Liver (tissue), 9 donors: ENCODE results near the gene TNFRSF8. TPM values are rescaled to one million over a fixed set of nuclear protein-coding genes. Genes with fewer than 3 reads are reported as not detected.

Experiments
- DNase-seq: peaks from one replicate; pipeline ENCODE4 v3.0.0-alpha.2; 2017; ENCODE audit warnings: low spot score
- H3K27ac ChIP-seq, 2 donors: one replicate each; pipeline ENCODE4 v1.7.0; 2013; ENCODE audit warnings: inconsistent platforms in 2 of 2, low read length in 2 of 2, control low read depth in 1 of 2, low read depth in 1 of 2, mild to moderate bottlenecking in 1 of 2
- H3K27me3 ChIP-seq, 4 donors: one replicate each; pipeline versions ENCODE4 v1.6.1 to v1.7.0; 2013; ENCODE audit warnings: low read length in 3 of 4, inconsistent platforms in 1 of 4, mild to moderate bottlenecking in 1 of 4, moderate library complexity in 1 of 4; ENCODE audit not compliant: control insufficient read depth in 4 of 4, insufficient read depth in 4 of 4
- H3K36me3 ChIP-seq, 4 donors: one replicate each; pipeline versions ENCODE4 v1.6.1 to v1.7.0; 2013; ENCODE audit warnings: low read length in 3 of 4, mild to moderate bottlenecking in 3 of 4, low read depth in 1 of 4, moderate library complexity in 1 of 4; ENCODE audit not compliant: control insufficient read depth in 4 of 4, insufficient read depth in 3 of 4
- H3K4me1 ChIP-seq, 4 donors: one replicate each; pipeline versions ENCODE4 v1.6.1 to v1.7.0; 2013; ENCODE audit warnings: low read length in 3 of 4, mild to moderate bottlenecking in 3 of 4, moderate library complexity in 1 of 4; ENCODE audit not compliant: control insufficient read depth in 4 of 4, insufficient read depth in 4 of 4
- H3K4me3 ChIP-seq, 3 donors: one replicate each; pipeline versions ENCODE4 v1.6.1 to v1.7.0; 2013; ENCODE audit warnings: low read length in 3 of 3, control low read depth in 1 of 3, low read depth in 1 of 3, mild to moderate bottlenecking in 1 of 3
- H3K9ac ChIP-seq, 2 donors: one replicate each; pipeline ENCODE4 v1.7.0; 2013; ENCODE audit warnings: low read length in 2 of 2, mild to moderate bottlenecking in 2 of 2, moderate library complexity in 2 of 2, control low read depth in 1 of 2, low read depth in 1 of 2
- H3K9me3 ChIP-seq, 4 donors: one replicate each; pipeline versions ENCODE4 v1.6.1 to v1.7.0; 2013; ENCODE audit warnings: low read length in 3 of 4; ENCODE audit not compliant: control insufficient read depth in 4 of 4
- CTCF ChIP-seq: fragments of 150-350 bp; IDR thresholded peaks from 2 replicates; pipeline ENCODE4 v1.5.1; 2017; ENCODE audit warnings: improper control_type of control experiment, low read depth, low read length; ENCODE audit not compliant: missing input control
- EGR1 ChIP-seq, 2 donors: IDR thresholded peaks; 2 replicates each; pipeline ENCODE4 v1.6.1; 2016 to 2018; ENCODE audit warnings: antibody characterized with exemption in 2 of 2, low read depth in 2 of 2
- FOXA1 ChIP-seq: IDR thresholded peaks from 2 replicates; pipeline ENCODE4 v1.6.1; 2016; ENCODE audit warnings: antibody characterized with exemption
- FOXA2 ChIP-seq: IDR thresholded peaks from 2 replicates; pipeline ENCODE4 v1.6.1; 2016; ENCODE audit warnings: antibody characterized with exemption
- HNF4A ChIP-seq, 2 donors: conservative IDR thresholded peaks; 2 replicates each; pipeline ENCODE4 v1.6.1; 2016; ENCODE audit warnings: antibody characterized with exemption in 2 of 2, mild to moderate bottlenecking in 2 of 2
- HNF4G ChIP-seq: IDR thresholded peaks from 2 replicates; pipeline ENCODE4 v1.6.1; 2016; ENCODE audit warnings: antibody characterized with exemption
- JUND ChIP-seq, 2 donors: IDR thresholded peaks; 2 replicates each; pipeline ENCODE4 v1.6.1; 2016; ENCODE audit warnings: antibody characterized with exemption in 2 of 2
- NR2F2 ChIP-seq: IDR thresholded peaks from 2 replicates; pipeline ENCODE4 v1.6.1; 2016; ENCODE audit warnings: antibody characterized with exemption
- RXRA ChIP-seq, 2 donors: IDR thresholded peaks; 2 replicates each; pipeline ENCODE4 v1.6.1; 2017 to 2018; ENCODE audit warnings: antibody characterized with exemption in 2 of 2, mild to moderate bottlenecking in 1 of 2
- SP1 ChIP-seq: IDR thresholded peaks from 2 replicates; pipeline ENCODE4 v1.6.1; 2018; ENCODE audit warnings: antibody characterized with exemption, mild to moderate bottlenecking
- YY1 ChIP-seq: IDR thresholded peaks from 2 replicates; pipeline ENCODE4 v1.6.1; 2016; ENCODE audit warnings: antibody characterized with exemption, mild to moderate bottlenecking
- WGBS: extraction: QIAGEN DNeasy Blood & Tissue Kit; methylation state at CpG from one replicate; pipeline ENCODE4 v1.1.7; 2013; 5-methylcytosine and 5-hydroxymethylcytosine counted together
- polyA plus RNA-seq, 2 donors: library from polyadenylated mRNA; stranded (reverse) in 1 of 2; unstranded in 1 of 2; fragments of 200-250 nt in 1 of 2; fragments of >200 nt in 1 of 2; fragmentation: Nextera tagmentation in 1 of 2; extraction: Ambion mirVana in 1 of 2; gene quantifications; one replicate each; pipeline versions ENCODE4 v1.2.1 to v1.2.3, GENCODE V29; 2013 to 2015
- total RNA-seq, 2 donors: library from RNA; depleted of rRNA; stranded (reverse); fragments of >200 nt; gene quantifications; one replicate each; pipeline ENCODE4 v1.2.3, GENCODE V29; 2014
- TF ChIP-seq, protein P1 (sequence below): IDR thresholded peaks from 2 replicates; pipeline ENCODE4 v1.6.1; 2016; ENCODE audit warnings: antibody characterized with exemption
- TF ChIP-seq, protein P2 (sequence below): IDR thresholded peaks from 2 replicates; pipeline ENCODE4 v1.6.1; 2016; ENCODE audit warnings: antibody characterized with exemption
- donor health status: healthy.
- donor health status: healthy.
- donor health status: healthy.
- donor health status: healthy.
- donor health status: healthy.

TNFRSF8 gene
- total and polyA plus RNA-seq, 4 donors = 0.08 to 0.19 (median 0.12) TPM

- no peak overlapping the region for H3K4me3 ChIP-seq
- H3K9ac ChIP-seq = no peak overlapping the region
- peaks cover 0 to 7% (median 3%) of the 10 kb centered on the region in 4 donors for H3K27me3 ChIP-seq
- peaks cover 0 to 3% (median 0%) of the 10 kb centered on the region in 4 donors for H3K4me1 ChIP-seq
- WGBS = 73% methylated on average over 3 of the region's 3 CpGs
- H3K36me3 ChIP-seq = no peaks in the 10 kb centered on the region
- H3K9me3 ChIP-seq = no peaks in the 10 kb centered on the region
- TF ChIP-seq SP1 (no peak), FOXA2 (no peak), CTCF (no peak), YY1 (no peak)
- no peak overlapping the region for H3K27ac ChIP-seq
- DNase-seq = no peak
These were observed 3.9 kb upstream of the TNFRSF8 start for GRCh38 chr1:12059226-12059625.

- TF ChIP-seq, protein P1, sequence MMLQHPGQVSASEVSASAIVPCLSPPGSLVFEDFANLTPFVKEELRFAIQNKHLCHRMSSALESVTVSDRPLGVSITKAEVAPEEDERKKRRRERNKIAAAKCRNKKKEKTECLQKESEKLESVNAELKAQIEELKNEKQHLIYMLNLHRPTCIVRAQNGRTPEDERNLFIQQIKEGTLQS = no peak
- TF ChIP-seq, protein P2, sequence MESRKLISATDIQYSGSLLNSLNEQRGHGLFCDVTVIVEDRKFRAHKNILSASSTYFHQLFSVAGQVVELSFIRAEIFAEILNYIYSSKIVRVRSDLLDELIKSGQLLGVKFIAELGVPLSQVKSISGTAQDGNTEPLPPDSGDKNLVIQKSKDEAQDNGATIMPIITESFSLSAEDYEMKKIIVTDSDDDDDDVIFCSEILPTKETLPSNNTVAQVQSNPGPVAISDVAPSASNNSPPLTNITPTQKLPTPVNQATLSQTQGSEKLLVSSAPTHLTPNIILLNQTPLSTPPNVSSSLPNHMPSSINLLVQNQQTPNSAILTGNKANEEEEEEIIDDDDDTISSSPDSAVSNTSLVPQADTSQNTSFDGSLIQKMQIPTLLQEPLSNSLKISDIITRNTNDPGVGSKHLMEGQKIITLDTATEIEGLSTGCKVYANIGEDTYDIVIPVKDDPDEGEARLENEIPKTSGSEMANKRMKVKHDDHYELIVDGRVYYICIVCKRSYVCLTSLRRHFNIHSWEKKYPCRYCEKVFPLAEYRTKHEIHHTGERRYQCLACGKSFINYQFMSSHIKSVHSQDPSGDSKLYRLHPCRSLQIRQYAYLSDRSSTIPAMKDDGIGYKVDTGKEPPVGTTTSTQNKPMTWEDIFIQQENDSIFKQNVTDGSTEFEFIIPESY = no peak
- TF ChIP-seq JUND (IDR thresholded peaks at IDR 0.05) = no peak
- no peak for TF ChIP-seq FOXA1
- no peak for TF ChIP-seq NR2F2
- TF ChIP-seq HNF4G = no peak
- TF ChIP-seq EGR1 (IDR thresholded peaks at IDR 0.05; ENCODE audit: low read depth in 2 of 2) = no peak
- Histone ChIP-seq H3K9me3 (no peaks in the 10 kb centered on the region), H3K27me3 (peaks cover 0 to 11% (median 6%) of the 10 kb centered on the region in 4 donors), H3K27ac (no peak overlapping the region), H3K9ac (no peak overlapping the region), H3K4me3 (no peak overlapping the region), H3K36me3 (no peaks in the 10 kb centered on the region), H3K4me1 (peaks cover 0 to 3% (median 0%) of the 10 kb centered on the region in 4 donors)
- 51% methylated on average over 7 of the region's 7 CpGs for WGBS
- DNase-seq = no peak
These were observed 3.2 kb upstream of the TNFRSF8 start for GRCh38 chr1:12059722-12060464.

DNA sequence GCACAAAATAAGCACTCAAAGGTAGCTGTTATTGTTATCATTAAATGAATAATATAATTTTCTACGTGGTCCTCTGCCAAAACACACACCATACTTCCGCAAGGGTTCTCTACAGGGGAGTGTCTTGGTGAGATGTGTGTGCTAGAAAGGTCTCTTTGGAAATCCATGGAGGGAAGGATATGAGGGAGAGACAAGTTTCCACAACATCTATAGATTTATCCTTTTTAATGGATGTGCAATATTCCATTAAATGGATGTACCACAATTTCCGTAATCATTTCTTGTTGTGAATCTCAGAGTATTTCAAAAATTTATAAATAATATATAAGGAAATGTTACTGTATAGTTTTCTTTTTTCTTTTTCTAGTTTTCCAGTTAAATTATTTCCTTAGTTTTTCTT is 2.6 kb upstream of the TNFRSF8 start:
- TF ChIP-seq HNF4A (conservative IDR thresholded peaks at IDR 0.05) (no peak), FOXA2 (no peak), HNF4G (no peak), RXRA (IDR thresholded peaks at IDR 0.05) (no peak), CTCF (no peak), YY1 (no peak)
- TF ChIP-seq, protein P2 = no peak
- Histone ChIP-seq H3K4me3 (no peak overlapping the region), H3K36me3 (no peaks in the 10 kb centered on the region), H3K9me3 (no peaks in the 10 kb centered on the region), H3K4me1 (peaks cover 0 to 3% (median 0%) of the 10 kb centered on the region in 4 donors), H3K27ac (no peak overlapping the region), H3K27me3 (peaks cover 0 to 11% (median 6%) of the 10 kb centered on the region in 4 donors), H3K9ac (no peak overlapping the region)
- 92% methylated on average over 3 of the region's 3 CpGs for WGBS
- no peak for DNase-seq
